Loucy (cell line): ENCODE data around the gene ISG20L2.

ENCODE experiments used
- H2AFZ ChIP-seq: fragments of 200-600 bp; sonication (generic); 2 replicates; pipeline ENCODE4 v1.6.0; 2016; ENCODE audit warnings: antibody characterized with exemption, mild to moderate bottlenecking, low read length, moderate library complexity
- H3F3A ChIP-seq: fragments of 200-600 bp; 2 replicates; pipeline ENCODE4 v1.6.0; 2016; ENCODE audit warnings: antibody characterized with exemption, low read depth, mild to moderate bottlenecking
- H3K27me3 ChIP-seq: fragments of 200-600 bp; sonication (generic); 2 replicates; pipeline ENCODE4 v1.6.1; 2014; ENCODE audit warnings: low read length, mild to moderate bottlenecking; ENCODE audit not compliant: insufficient read depth, poor library complexity, severe bottlenecking
- H3K36me3 ChIP-seq: fragments of 200-600 bp; sonication (generic); 2 replicates; pipeline ENCODE4 v1.6.1; 2016; ENCODE audit warnings: low read length; ENCODE audit not compliant: insufficient read depth
- H3K4me1 ChIP-seq: fragments of 200-600 bp; sonication (generic); 2 replicates; pipeline ENCODE4 v1.5.1; 2014; ENCODE audit warnings: low read length, mild to moderate bottlenecking; ENCODE audit not compliant: insufficient read depth, poor library complexity, severe bottlenecking
- H3K4me2 ChIP-seq: fragments of 200-600 bp; sonication (generic); 2 replicates; pipeline ENCODE4 v1.6.0; 2014; ENCODE audit warnings: antibody characterized with exemption, low read length, low read depth, mild to moderate bottlenecking; ENCODE audit not compliant: poor library complexity, severe bottlenecking
- H3K4me3 ChIP-seq: fragments of 200-600 bp; sonication (generic); 2 replicates; pipeline ENCODE4 v1.5.1; 2014; ENCODE audit warnings: low read length, mild to moderate bottlenecking, mixed read lengths; ENCODE audit not compliant: poor library complexity, severe bottlenecking
- H3K79me2 ChIP-seq: fragments of 200-600 bp; sonication (generic); 2 replicates; pipeline ENCODE4 v1.6.1; 2014; ENCODE audit warnings: low read length; ENCODE audit not compliant: insufficient read depth
- H3K9ac ChIP-seq: fragments of 200-600 bp; sonication (generic); 2 replicates; pipeline ENCODE4 v1.6.0; 2014; ENCODE audit warnings: mild to moderate bottlenecking, low read depth, low read length, moderate library complexity; ENCODE audit not compliant: poor library complexity, severe bottlenecking
- H3K9me2 ChIP-seq: fragments of 200-600 bp; sonication (generic); replicated peaks from 2 replicates; pipeline ENCODE4 v1.6.1; 2016; ENCODE audit warnings: low read depth, low read length, mixed read lengths
- H3K9me3 ChIP-seq: fragments of 200-600 bp; sonication (generic); 2 replicates; pipeline ENCODE4 v1.6.1; 2014; ENCODE audit warnings: mild to moderate bottlenecking, antibody characterized with exemption, low read length, low read depth; ENCODE audit not compliant: insufficient read depth
- H4K20me1 ChIP-seq: fragments of 200-600 bp; sonication (generic); 2 replicates; pipeline ENCODE4 v1.6.0; 2014; ENCODE audit warnings: antibody characterized with exemption, low read length, mild to moderate bottlenecking; ENCODE audit not compliant: insufficient read depth, poor library complexity, severe bottlenecking
- EZH2phosphoT487 ChIP-seq: fragments of 200-600 bp; IDR thresholded peaks from 2 replicates; pipeline ENCODE4 v1.6.1; 2018; ENCODE audit warnings: antibody characterized with exemption, mild to moderate bottlenecking, moderate library complexity, borderline replicate concordance
- TF ChIP-seq, protein P1 (sequence below): fragments of 200-600 bp; sonication (generic); conservative IDR thresholded peaks from 2 replicates; pipeline ENCODE4 v1.5.1; 2014; ENCODE audit warnings: mild to moderate bottlenecking, antibody characterized with exemption, low read length

ISG20L2 gene

DNA sequence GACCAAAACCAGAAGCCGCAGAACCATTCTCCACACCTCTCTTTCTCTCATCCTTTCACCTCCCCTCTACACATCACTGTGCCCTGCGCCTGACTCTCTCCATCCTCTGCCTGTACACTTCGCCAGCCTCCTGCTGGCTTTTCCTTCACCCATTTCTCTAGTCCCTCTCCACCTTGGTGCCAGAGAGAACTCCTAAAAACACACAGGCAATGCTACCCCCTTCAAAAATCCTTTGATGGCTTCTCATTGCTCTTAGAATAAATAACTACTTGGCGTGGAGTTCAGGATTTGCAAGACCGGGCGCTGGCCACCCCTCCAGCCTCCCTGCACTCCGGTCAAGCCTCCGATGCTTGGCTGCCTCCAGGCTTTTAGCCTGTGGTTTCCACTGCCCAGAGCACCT, 31.8 kb downstream of the ISG20L2 start:
- Histone ChIP-seq H3K4me3 (no peak overlapping the region), H3K79me2 (no peaks in the 10 kb centered on the region), H3K9me3 (no peaks in the 10 kb centered on the region), H2AFZ (no peak overlapping the region), H3K27me3 (no peaks in the 10 kb centered on the region), H3K4me1 (peaks cover 18% of the 10 kb centered on the region), H3K9ac (no peak overlapping the region), H4K20me1 (no peaks in the 10 kb centered on the region), H3K9me2 (no peaks in the 10 kb centered on the region), H3K36me3 (no peaks in the 10 kb centered on the region), H3K4me2 (no peak overlapping the region), H3F3A (no peaks in the 10 kb centered on the region)
- no peak for TF ChIP-seq EZH2phosphoT487
- TF ChIP-seq, protein P1, sequence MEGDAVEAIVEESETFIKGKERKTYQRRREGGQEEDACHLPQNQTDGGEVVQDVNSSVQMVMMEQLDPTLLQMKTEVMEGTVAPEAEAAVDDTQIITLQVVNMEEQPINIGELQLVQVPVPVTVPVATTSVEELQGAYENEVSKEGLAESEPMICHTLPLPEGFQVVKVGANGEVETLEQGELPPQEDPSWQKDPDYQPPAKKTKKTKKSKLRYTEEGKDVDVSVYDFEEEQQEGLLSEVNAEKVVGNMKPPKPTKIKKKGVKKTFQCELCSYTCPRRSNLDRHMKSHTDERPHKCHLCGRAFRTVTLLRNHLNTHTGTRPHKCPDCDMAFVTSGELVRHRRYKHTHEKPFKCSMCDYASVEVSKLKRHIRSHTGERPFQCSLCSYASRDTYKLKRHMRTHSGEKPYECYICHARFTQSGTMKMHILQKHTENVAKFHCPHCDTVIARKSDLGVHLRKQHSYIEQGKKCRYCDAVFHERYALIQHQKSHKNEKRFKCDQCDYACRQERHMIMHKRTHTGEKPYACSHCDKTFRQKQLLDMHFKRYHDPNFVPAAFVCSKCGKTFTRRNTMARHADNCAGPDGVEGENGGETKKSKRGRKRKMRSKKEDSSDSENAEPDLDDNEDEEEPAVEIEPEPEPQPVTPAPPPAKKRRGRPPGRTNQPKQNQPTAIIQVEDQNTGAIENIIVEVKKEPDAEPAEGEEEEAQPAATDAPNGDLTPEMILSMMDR, result no peak

DNA sequence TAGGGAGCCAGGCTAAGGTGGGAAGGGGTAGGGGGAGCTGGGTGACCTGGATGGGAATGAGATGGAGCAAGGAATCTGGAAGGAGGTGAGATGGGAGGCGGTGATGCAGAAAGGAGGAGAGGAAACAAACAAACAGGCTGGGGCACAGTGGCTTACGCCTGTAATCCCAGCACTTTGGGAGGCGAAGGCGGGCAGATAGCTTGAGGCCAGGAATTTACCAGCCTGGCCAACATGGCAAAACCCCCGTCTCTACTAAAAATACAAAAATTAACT, 33.9 kb downstream of the ISG20L2 start:
- Histone ChIP-seq H3K4me1 (peaks cover 18% of the 10 kb centered on the region), H4K20me1 (no peaks in the 10 kb centered on the region), H3K9me3 (no peaks in the 10 kb centered on the region), H3K9me2 (no peaks in the 10 kb centered on the region), H2AFZ (no peak overlapping the region), H3K4me3 (no peak overlapping the region), H3K36me3 (no peaks in the 10 kb centered on the region), H3F3A (no peaks in the 10 kb centered on the region), H3K4me2 (no peak overlapping the region), H3K9ac (no peak overlapping the region), H3K27me3 (no peaks in the 10 kb centered on the region), H3K79me2 (no peaks in the 10 kb centered on the region)
- TF ChIP-seq, protein P1, result no peak
- TF ChIP-seq EZH2phosphoT487, result no peak

DNA sequence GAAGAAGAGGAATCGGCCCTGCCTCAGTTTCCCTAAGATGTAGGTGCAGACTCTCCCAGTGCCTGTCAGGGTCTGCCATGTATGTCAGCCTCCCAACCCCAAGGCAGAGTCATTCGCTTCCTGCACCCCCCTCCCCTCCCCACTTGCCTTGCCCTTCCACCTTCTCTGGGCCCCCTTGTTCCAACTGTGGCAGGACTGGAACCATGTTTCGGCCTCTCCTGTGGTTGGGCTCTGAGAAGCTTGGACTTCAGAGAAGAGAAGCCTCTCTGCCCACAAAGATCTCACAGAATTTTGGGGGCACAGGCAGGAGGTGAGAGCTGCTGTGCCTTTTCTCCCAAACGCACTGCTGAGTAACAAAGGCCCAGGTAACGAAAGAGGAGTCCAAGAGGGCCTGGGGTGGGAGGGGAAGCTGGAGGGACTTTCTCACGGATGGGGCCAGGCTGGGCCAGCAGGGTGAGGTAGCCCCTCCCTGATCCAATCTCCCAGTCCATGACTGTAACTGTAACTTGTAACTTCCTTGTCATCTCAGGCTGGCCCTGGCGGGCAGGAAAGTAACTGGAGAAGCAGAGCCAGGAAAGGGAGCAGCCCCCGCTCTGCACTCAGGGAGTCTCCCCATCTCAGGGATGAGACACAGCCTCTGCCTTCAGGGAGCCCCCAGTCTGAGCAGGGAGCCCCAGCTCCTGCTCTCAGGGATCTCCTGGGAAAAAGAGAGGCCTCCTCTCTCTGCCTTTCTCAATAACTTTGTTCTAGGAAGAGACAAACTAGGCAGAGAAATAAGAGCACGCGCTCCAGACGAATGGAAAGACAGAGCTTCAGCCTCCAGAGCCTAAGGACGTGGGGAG, 34.5 kb downstream of the ISG20L2 start:
- Histone ChIP-seq H3K4me2 (no peak overlapping the region), H2AFZ (no peak overlapping the region; the same call in 1 of the 2 replicates), H3F3A (no peaks in the 10 kb centered on the region)

More for the DNA sequence above, 34.5 kb downstream of the ISG20L2 start:
- no peaks in the 10 kb centered on the region for H3K27me3 ChIP-seq
- H3K4me3 ChIP-seq, result no peak overlapping the region
- no peaks in the 10 kb centered on the region for H3K36me3 ChIP-seq
- H3K9me3 ChIP-seq, result no peaks in the 10 kb centered on the region
- no peak overlapping the region for H3K9ac ChIP-seq
- H4K20me1 ChIP-seq, result no peaks in the 10 kb centered on the region
- no peaks in the 10 kb centered on the region for H3K9me2 ChIP-seq
- TF ChIP-seq, protein P1, result no peak
- no peak for TF ChIP-seq EZH2phosphoT487
- H3K79me2 ChIP-seq, result no peaks in the 10 kb centered on the region
- H3K4me1 ChIP-seq, result peaks cover 21% of the 10 kb centered on the region
